Gastrocnemius medialis (tissue), 4 donors: ENCODE data around the gene PEX5L. TPM values are rescaled to one million over a fixed set of nuclear protein-coding genes. Genes with fewer than 3 reads are reported as not detected.

ENCODE experiments used
- ATAC-seq, 2 donors: fragments of 150-250 bp; one replicate each; pipeline ENCODE4 v1.9.1; 2016
- DNase-seq, 2 donors: peaks; one replicate each; pipeline ENCODE4 v3.0.0-alpha.2; 2019
- H3K27ac ChIP-seq, 4 donors: fragments of 200-600 bp; sonication (generic); 1 replicate in 1 of 4; 2 replicates in 3 of 4; pipeline ENCODE4 v1.5.1; 2016 to 2018; ENCODE audit warnings: mild to moderate bottlenecking in 2 of 4, moderate library complexity in 1 of 4
- H3K27me3 ChIP-seq, 3 donors: fragments of 200-600 bp; sonication (generic) in 2 of 3; 1 replicate in 1 of 3; 2 replicates in 2 of 3; pipeline versions ENCODE4 v1.5.1 to v1.6.0; 2016 to 2019; ENCODE audit warnings: mild to moderate bottlenecking in 1 of 3, moderate library complexity in 1 of 3
- H3K36me3 ChIP-seq, 2 donors: fragments of 200-600 bp; sonication (generic) in 1 of 2; one replicate each; pipeline ENCODE4 v1.5.1; 2017 to 2018
- H3K4me1 ChIP-seq, 2 donors: fragments of 200-600 bp; sonication (generic) in 1 of 2; one replicate each; pipeline ENCODE4 v1.5.1; 2016 to 2017; ENCODE audit warnings: mild to moderate bottlenecking in 2 of 2
- H3K4me3 ChIP-seq, 4 donors: fragments of 200-600 bp; sonication (generic) in 3 of 4; 1 replicate in 1 of 4; 2 replicates in 3 of 4; pipeline ENCODE4 v1.5.1; 2016 to 2019; ENCODE audit warnings: mild to moderate bottlenecking in 2 of 4
- H3K9me3 ChIP-seq, 3 donors: fragments of 200-600 bp; sonication (generic) in 2 of 3; 1 replicate in 1 of 3; 2 replicates in 2 of 3; pipeline ENCODE4 v1.5.1; 2016 to 2019
- POLR2A ChIP-seq, 2 donors: fragments of 450-650 bp; IDR thresholded peaks; one replicate each; pipeline ENCODE4 v1.6.1; 2017; ENCODE audit warnings: antibody characterized with exemption in 2 of 2, mild to moderate bottlenecking in 2 of 2, moderate library complexity in 2 of 2
- in situ Hi-C, 4 donors: fragments of 200-750 bp; cut with MboI; loops; one replicate each; pipeline versions ENCODE4 v1.15.0 to v1.8.0; 2017; ENCODE audit warnings: low sequenced_read_pairs in 4 of 4
- intact Hi-C: fragments of 100-400 bp; cut with DNase I; formaldehyde crosslinking; loops from one replicate; pipeline ENCODE4 v1.15.1; 2023; ENCODE audit warnings: low total_unique reads
- total RNA-seq, 4 donors: library from RNA; depleted of rRNA; stranded (reverse); fragments of >200 nt; gene quantifications; one replicate each; pipeline versions ENCODE4 v1.1.0 to v1.2.3, GENCODE V29; 2016
- TF ChIP-seq, protein P1 (sequence below), 5 experiments: fragments of 450-650 bp in 3 of 5; fragments of 200-600 bp in 2 of 5; sonication (generic) in 2 of 5; IDR thresholded peaks in 4 of 5; conservative IDR thresholded peaks in 1 of 5; 1 replicate in 4 of 5; 2 replicates in 1 of 5; pipeline ENCODE4 v1.5.1; 2016 to 2019; ENCODE audit warnings: antibody characterized with exemption in 5 of 5, mild to moderate bottlenecking in 3 of 5, moderate library complexity in 3 of 5

PEX5L gene
- total RNA-seq, 4 donors from 2014 or later: 0.16 TPM; not detected in 3

DNA sequence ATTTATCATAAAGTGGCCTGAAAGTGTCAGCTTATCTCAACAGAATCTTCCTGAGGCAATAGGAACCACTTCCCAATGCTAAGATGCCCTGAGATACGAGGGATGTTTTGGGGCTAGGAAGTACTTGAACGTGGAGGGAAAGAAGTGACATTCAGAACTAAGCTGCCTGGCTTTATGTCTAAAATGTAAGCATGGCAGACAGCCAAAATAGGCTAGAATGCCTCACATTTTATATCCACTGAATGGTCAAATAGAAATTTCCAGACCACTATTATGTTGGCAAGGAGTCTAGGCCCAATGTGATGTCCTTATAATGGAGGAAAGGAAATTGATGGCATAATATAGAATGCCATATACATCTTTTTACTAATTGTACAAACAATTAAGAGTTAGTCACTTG, 154.9 kb downstream of the PEX5L start:
- TF ChIP-seq, protein P1, sequence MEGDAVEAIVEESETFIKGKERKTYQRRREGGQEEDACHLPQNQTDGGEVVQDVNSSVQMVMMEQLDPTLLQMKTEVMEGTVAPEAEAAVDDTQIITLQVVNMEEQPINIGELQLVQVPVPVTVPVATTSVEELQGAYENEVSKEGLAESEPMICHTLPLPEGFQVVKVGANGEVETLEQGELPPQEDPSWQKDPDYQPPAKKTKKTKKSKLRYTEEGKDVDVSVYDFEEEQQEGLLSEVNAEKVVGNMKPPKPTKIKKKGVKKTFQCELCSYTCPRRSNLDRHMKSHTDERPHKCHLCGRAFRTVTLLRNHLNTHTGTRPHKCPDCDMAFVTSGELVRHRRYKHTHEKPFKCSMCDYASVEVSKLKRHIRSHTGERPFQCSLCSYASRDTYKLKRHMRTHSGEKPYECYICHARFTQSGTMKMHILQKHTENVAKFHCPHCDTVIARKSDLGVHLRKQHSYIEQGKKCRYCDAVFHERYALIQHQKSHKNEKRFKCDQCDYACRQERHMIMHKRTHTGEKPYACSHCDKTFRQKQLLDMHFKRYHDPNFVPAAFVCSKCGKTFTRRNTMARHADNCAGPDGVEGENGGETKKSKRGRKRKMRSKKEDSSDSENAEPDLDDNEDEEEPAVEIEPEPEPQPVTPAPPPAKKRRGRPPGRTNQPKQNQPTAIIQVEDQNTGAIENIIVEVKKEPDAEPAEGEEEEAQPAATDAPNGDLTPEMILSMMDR (IDR thresholded peaks at IDR 0.05 in 4 of 5, conservative IDR thresholded peaks at IDR 0.05 in 1 of 5): no peak
- TF ChIP-seq POLR2A (IDR thresholded peaks at IDR 0.05): no peak
- ATAC-seq (no peak), DNase-seq (no peak)
- in situ Hi-C loops (no loop called here), intact Hi-C loops (no loop called here)
- Histone ChIP-seq H3K4me1 (no peaks in the 10 kb centered on the region), H3K4me3 (no peak overlapping the region), H3K36me3 (no peaks in the 10 kb centered on the region), H3K9me3 (no peaks in the 10 kb centered on the region), H3K27ac (no peak overlapping the region), H3K27me3 (no peaks in the 10 kb centered on the region)

DNA sequence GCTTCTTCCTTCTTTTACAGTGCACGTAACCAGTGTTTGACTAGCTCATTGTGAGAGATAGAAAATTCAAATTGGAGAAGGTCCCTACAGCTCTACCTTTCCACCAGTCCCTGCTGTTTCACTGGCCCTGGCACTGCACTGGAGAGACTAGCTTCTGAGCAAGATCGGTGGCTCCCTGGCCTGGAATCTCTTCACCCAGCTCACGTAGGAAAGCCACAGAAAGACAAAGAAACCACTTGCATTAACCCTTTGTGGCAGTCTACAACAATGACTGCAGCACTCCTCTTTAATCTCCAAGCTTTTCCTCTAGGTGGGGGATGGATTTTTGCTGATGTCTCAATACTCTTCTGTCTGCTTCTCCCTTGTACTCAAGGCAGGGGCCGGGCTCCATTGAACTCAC, 155.9 kb downstream of the PEX5L start:
- Histone ChIP-seq H3K27me3 (no peaks in the 10 kb centered on the region), H3K27ac (no peak overlapping the region), H3K4me3 (no peak overlapping the region), H3K9me3 (no peaks in the 10 kb centered on the region), H3K36me3 (no peaks in the 10 kb centered on the region), H3K4me1 (no peaks in the 10 kb centered on the region)
- ATAC-seq: no peak
- no peak for DNase-seq
- TF ChIP-seq POLR2A (IDR thresholded peaks at IDR 0.05): no peak
- TF ChIP-seq, protein P1 (IDR thresholded peaks at IDR 0.05 in 4 of 5, conservative IDR thresholded peaks at IDR 0.05 in 1 of 5): no peak
- in situ Hi-C loops (no loop called here), intact Hi-C loops (no loop called here)

DNA sequence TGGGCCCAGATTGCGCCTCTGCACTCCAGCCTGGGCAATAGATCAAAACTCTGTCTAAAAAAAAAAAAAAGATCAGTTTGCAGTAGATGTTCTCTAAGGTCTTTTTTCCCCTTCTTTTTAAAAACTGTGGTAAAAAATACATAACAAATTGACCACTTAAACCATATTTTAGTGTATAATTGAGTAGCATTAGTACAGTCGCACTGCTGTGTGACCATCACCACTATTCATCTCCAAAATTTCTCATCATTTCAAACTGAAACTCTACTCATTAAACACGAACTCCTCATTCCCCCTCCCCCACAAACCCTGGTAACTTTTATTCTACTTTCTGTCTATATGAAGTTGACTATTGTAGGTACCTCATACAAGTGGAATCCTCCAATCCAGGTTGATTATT, 160.3 kb downstream of the PEX5L start:
- no peak overlapping the region for H3K4me3 ChIP-seq
- H3K27me3 ChIP-seq: no peaks in the 10 kb centered on the region
- ATAC-seq: no peak
- no peaks in the 10 kb centered on the region for H3K9me3 ChIP-seq
- in situ Hi-C loops: no loop called here
- intact Hi-C loops: no loop called here
- no peaks in the 10 kb centered on the region for H3K4me1 ChIP-seq
- TF ChIP-seq, protein P1 (IDR thresholded peaks at IDR 0.05 in 4 of 5, conservative IDR thresholded peaks at IDR 0.05 in 1 of 5): no peak
- TF ChIP-seq POLR2A (IDR thresholded peaks at IDR 0.05): no peak
- H3K27ac ChIP-seq: no peak overlapping the region
- no peak for DNase-seq
- no peaks in the 10 kb centered on the region for H3K36me3 ChIP-seq

DNA sequence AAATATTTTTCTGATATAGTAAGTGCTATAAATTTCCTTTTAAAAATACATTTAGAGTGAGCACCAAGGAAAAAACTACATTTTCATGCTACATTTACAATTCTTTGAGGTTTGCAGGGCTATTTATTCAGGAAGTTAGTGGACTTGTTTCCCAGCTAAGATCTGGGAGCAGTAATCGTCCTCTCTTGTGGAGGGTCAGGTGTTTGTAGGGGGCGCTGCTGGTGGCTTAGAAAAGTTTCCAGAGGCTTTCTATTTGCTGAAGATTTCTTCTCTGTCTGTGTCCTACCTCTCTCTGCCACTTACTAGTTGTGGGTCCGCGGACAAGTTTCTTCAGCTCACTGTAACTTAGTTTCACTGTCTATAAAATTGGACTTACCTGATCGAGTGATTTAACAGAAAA, 163.9 kb downstream of the PEX5L start:
- Histone ChIP-seq H3K4me1 (no peaks in the 10 kb centered on the region), H3K9me3 (no peaks in the 10 kb centered on the region), H3K27ac (no peak overlapping the region), H3K4me3 (no peak overlapping the region), H3K36me3 (no peaks in the 10 kb centered on the region), H3K27me3 (no peaks in the 10 kb centered on the region)
- in situ Hi-C loops: no loop called here
- TF ChIP-seq POLR2A (IDR thresholded peaks at IDR 0.05): no peak
- TF ChIP-seq, protein P1 (IDR thresholded peaks at IDR 0.05 in 4 of 5, conservative IDR thresholded peaks at IDR 0.05 in 1 of 5): no peak
- DNase-seq (no peak), ATAC-seq (no peak)
- intact Hi-C loops: no loop called here

DNA sequence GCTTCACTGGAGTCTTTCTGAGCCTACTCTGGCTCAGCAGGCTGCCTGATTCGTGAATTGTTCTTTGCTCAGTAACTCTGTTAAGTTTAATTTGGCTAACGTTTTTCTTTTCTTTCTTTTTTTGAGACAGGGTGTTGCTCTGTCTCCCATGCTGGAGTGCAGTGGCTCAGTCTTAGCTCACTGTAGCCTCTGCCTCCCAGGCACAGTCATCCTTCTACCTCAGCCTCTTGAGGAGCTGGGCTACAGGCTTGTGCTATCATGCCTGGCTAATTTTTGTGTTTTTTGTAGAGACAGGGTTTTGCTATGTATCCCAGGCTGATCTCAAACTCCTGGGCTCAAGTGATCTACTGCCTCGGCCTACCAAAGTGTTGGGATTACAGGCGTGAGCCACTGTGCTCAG, 165.0 kb downstream of the PEX5L start:
- Histone ChIP-seq H3K4me3 (no peak overlapping the region), H3K9me3 (no peaks in the 10 kb centered on the region), H3K36me3 (no peaks in the 10 kb centered on the region), H3K27me3 (no peaks in the 10 kb centered on the region), H3K27ac (no peak overlapping the region), H3K4me1 (no peaks in the 10 kb centered on the region)
- no peak for ATAC-seq
- intact Hi-C loops (no loop called here), in situ Hi-C loops (no loop called here)
- no peak for TF ChIP-seq POLR2A (IDR thresholded peaks at IDR 0.05)
- TF ChIP-seq, protein P1 (IDR thresholded peaks at IDR 0.05 in 4 of 5, conservative IDR thresholded peaks at IDR 0.05 in 1 of 5): no peak
- no peak for DNase-seq
